Right renal pelvis (tissue), 4 donors: Measurements from ENCODE around the gene TJP3. TPM values are rescaled to one million over a fixed set of nuclear protein-coding genes. Genes with fewer than 3 reads are reported as not detected.

ENCODE experiments used
- DNase-seq, 4 donors: peaks; one replicate each; pipeline ENCODE4 v3.0.0-alpha.2; 2013; ENCODE audit warnings: low read depth in 4 of 4, low spot score in 3 of 4, missing footprints in 1 of 4
- polyA plus RNA-seq, 4 donors: library from polyadenylated mRNA; unstranded; fragments of 120-200 nt; gene quantifications; one replicate each; pipeline ENCODE4 v1.2.1, GENCODE V29; 2013; ENCODE audit not compliant: insufficient read length in 4 of 4

The TJP3 gene
- polyA plus RNA-seq, 4 donors = 7.7 to 11.3 (median 9.6) TPM

GRCh38 chr19:3690551-3691371 is 17.4 kb upstream of the TJP3 start:
- no peak for DNase-seq

DNA sequence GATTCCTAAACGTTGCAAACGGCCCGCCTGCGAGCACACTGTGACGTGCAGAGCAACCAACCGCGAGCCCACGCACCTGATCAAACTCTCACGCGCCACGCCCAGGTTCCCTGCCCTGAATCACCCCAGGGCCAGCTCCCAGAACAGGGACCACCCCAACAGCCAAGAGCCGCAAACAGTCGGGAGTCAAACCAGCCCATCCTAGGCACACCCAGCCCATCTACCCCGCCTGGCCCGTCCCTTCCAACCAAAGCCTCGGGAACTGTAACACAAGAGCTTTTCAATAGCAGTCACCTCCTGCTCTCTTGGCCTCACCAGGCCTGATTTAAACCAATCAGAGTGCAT is 16.8 kb upstream of the TJP3 start:
- DNase-seq = no peak

- DNase-seq = no peak
These were observed 16.5 kb upstream of the TJP3 start for GRCh38 chr19:3691726-3692125.

DNA sequence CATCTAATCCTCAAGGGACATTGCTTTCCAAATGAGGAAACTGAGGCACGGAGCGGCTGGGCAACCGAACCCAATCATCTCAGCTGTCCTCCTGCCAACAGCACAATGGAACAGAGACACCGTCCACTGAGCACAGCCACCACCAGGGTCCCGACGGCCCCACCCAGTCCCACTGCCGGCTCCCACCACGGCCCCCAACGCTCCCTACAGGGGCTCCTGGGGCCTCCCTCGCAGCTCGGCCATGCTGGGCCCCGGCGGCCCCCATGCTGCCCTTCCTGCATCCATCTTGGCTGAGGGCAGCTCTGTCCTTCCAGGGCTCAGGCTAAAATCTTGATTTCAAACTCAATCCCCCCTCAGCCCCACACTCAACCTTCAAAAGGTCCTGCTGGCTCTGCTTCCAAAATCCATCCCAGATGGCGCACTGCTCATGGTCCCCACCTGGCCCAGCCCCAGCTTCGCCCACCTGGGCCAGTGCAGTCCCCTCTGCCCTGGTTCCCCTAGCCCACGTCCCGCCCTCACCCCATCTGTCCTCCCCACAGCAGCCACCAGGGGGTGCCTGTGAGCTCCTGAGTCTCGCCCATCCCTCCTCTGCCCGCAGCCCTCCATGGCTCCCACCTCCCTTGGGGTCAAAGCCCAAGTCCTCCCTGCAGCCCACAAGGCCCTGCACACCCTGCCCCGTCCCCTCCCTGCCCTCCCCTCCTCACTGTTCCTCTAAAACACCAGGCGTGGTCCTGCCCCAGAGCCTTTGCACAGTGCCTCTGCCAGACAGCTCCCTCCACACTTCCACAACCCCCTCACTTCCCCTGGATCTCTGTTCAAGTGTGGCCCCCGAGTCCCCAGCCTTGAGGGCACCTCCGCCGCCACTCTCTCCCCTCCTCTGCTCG is 15.8 kb upstream of the TJP3 start:
- DNase-seq = no peak

DNA sequence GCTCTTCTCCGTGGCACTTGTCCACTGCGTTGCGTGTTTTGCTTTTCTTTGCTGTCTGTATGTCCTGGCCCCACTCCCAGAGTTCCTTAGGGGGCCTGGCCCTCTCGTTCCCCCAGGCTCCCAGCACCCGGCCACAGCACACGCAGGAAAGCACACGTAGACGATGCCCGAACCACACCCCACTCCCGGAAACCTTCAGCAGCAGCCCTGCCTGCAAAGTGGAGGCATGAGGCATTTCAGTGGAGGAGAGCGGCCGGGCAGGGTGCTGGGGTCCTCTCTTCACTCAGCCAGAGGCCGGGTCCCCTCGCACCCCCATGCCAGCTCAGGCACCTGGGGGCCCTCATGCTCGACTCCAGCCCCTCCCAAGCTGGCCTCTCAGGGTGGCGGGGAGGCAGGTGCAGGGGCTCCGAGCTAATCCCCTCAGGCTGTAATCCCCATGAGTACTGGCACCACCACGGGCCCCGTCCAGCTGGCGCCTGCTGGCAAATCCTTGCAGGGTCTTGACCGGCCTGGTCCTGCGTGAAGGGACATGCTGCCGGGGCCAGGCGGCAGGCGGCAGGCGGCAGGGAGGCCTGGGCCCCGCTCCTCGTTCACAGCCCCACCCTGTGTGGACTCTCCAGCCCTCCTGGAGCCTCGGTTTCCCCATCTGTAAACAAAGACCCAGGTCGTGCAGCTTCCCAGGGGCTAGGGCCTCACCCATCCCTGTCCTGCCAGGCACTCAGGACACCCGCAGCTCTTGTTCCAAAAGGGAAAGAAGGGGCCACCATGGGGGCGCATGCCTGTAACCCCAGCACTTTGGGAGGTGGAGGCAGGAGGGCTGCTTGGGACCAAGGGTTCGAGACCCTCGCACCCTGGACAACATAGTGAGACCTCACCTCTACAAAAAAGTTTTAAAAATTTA is 14.9 kb upstream of the TJP3 start:
- no peak for DNase-seq

DNA sequence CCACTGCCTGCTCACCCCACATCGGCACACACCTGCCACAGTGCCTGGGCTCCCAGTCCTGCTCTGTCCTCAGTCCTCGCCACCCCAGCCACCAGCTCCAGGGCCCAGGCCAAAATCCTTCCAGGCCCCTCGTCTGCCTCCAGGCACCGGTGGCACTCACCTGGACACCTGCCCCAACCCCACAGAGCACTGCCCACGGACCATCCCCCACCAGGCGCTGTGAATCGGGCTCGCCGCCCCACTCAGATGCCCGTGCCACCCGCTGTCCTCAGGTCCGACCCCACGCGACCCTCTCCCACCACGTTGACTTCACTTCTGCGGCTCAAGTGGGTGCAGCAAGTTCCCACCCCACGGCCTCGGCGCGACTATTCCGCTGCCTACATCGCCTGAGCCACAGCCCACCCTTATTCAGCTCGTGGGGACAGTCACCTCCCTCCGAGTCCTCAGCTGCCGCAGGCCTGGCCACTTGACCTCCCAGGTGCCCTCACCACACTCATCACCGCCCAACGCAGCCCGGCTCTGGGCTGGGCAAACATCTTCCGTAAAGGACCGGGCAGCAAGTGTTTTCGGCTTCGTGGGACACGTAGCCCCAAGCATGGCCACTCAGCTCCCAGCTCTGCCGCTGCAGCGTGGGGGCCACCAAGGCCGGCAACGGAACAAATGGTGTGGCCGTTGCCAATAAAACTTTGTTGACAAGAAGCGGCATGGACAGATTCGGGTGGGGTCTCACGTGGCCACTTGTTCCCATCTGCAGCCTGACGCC is 13.6 kb upstream of the TJP3 start:
- no peak for DNase-seq

DNA sequence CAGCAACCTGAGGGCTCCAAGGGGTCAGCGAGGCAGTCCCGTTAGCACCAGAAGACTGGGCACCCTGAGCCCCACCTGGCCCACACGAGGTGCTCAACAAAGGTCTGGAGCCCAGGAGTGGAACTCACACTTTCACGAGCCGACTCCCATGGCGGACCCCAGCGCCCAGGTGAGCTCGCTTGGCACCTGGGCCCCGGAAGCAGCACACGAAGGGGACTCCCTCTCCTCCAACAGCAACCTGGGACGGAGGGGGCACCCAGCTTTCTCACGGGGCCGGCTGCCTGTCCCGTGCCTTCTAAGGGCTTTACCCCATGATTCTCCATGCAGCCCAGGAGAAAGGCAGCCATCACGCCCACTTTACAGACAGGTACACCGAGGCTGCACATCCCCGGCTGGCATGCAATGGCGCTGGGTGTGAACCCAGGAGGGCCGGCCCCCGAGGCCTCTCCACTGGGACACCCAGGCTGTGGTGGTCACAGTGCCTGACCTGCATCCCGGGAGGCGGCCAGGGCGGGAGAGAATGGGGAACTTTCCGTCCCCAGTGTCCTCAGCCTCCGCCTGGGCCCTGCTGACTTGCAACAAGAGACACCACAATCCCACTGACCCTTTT is 13.0 kb upstream of the TJP3 start:
- DNase-seq = no peak

DNA sequence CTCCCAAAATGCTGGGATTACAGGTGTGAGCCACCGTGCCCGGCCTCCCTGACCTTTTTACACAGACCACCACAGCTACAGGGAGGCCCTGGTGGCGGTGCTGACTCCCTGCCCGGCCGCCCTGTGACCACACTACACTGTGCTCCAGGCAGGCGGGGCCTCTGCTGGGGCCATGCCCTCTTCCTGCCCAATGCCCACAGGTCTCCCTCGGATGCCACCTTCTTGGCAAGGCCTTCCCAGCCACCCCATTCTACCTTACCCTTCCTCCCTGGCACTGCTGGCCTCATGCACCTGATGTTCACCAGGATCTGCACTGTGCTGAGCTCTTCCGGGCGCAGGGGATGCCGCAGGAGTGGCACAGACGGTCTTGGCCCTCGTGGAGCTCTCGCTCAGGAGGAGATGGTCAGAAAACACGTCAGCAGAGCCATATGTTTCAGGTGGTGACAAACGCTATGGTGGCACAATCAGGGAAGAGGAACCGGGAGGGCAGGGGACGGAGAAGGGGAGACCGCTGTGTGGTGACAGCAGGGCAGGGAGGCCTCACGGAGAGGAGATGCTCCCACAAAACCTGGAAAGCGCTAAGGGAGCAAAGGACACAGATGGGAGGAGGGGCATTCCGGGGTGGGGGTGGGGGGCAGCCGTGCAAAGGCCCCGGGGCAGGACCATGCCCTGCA is 12.1 kb upstream of the TJP3 start:
- DNase-seq = no peak

DNA sequence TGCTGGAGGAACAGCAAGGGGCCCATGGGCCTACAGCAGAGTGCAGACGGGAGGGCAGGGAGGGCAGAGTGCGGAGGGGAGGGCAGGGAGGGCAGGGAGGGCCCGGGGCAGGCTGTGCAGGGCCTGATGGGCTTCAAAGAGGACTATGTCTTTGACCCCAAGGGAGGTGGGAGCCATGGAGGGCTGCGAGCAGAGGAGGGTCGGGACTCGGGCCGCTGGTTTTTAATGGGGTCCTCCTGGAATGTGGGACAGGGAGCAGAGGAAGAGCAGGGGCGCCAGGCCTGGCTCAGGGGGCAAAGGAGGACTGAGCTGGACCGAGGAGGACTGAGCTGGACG is 11.6 kb upstream of the TJP3 start:
- DNase-seq = no peak

DNA sequence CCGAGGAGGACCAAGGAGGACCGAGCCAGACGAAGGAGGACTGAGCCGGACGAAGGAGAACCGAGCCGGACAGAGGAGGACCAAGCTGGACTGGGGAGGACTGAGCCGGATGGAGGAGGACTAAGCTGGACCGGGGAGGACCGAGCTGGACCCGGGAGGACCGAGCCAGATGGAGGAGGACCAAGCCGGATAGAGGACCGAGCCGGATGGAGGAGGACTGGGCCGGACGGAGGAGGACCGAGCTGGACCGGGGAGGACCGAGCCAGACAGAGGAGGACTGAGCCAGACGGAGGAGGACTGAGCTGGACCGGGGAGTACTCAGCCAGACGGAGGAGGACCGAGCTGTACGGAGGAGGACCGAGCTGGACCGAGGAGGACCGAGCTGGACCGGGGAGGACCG is 11.1 kb upstream of the TJP3 start:
- no peak for DNase-seq

GRCh38 chr19:3697671-3698385 is 10.4 kb upstream of the TJP3 start:
- no peak for DNase-seq

GRCh38 chr19:3698386-3698950 is 9.7 kb upstream of the TJP3 start:
- no peak for DNase-seq

DNA sequence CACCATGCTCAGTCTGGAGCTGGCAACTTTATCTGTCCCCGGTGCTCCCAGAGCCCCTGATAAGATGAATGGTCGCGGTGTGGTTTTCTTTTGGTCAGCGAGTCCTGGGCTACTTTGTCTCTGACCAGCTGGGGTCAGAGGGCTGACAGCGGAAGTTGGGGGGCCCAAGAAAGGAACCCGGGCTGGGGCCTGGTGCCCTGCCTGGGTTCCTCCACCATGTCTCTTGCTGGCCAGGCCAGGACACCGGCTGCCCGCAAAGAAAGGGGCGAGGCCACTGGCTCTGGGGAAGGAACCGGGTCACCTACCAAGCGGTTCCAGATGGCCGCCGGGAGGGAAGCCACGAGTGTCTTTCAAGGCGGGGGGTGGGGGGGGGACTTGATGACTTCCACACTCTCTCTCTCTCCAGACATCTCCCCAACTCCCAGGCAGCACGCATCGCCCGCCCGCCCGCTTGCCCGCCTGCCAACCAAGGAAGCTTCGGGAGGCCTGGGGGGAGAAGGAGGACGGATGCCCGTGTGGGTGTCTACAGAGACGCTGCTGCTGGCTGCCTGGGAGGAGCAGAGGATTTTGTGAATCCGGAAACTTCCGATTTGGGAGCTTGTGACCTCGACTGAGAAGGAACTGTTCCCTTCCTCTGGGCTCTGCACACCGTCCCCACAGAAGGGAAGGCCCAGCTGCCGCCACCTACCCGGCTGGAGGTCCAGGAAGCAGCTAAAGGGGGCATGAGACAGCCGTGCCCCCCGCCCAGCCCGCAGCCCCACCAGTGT is 9.0 kb upstream of the TJP3 start:
- no peak for DNase-seq

DNA sequence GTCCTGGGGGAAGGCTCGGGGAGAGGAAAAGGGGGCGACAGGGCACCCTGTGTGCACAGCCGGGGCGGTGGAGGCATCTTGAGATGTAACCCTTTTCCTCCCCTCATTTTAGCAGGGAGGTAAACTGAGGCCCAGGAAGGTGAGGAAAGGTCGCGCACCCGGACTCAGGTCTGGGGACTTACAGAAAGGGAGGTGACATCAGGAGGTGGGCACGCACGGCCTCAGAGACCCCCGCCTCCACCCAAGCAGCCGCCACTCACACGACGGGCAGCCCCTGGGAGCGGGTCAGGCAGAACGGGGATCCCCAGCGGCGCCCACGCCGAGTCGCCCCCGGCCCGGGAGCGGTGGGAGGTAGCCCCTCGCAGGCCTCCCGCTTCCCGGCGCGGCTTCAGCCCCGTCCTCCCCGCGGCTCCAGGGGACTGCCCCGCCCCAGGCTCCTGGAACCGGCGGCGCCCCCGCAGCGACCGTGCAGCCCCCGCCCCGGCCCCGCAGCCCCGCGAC is 8.4 kb upstream of the TJP3 start:
- DNase-seq = no peak

GRCh38 chr19:3700242-3701032 is 7.7 kb upstream of the TJP3 start, which contains the start of gene PIP5K1C:
TSS of gene PIP5K1C (minus strand) at chr19:3700468. CDS start at chr19:3700390, 78 bp downstream.
- DNase-seq = peak; percentile 76 to 83 (median 78)

DNA sequence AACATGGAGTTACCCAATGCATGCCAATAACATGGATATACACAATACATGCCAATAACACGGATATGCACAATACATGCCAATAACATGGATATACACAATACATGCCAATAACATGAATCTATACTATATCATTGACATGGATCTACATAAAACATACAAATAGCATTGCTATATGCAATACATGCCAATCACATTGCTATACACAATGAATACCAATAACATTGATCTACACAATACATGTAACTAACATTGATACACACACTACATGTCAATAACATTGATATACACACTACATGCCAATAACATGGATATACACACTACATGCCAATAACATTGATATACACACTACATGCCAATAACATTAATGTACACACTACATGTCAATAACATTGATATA is 7.0 kb upstream of the TJP3 start:
- no peak for DNase-seq

DNA sequence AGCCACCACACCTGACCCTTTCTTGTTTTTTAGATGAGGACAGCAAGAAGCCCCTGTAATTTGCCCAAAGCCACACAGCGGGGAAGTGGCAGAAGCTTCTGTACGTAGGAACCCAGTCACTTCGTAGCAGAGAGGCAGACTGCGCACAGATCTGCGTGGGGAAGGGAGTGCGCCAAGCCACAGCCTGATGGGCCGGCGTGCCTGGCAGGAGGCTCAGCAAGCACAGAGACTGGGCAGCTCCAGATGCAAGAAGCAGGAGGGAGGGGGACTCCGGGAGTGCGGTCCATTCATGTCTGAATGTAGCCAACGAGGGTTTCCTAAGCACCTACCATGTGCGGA is 347 bp upstream of the TJP3 start:
- no peak for DNase-seq
